HepG2 (cell line): ENCODE results near the gene OR10A6. TPM values are rescaled to one million over a fixed set of nuclear protein-coding genes. Genes with fewer than 3 reads are reported as not detected.

Experiments
- ATAC-seq: fragments of 200-7000 bp; cut with Tn5 transposase; 3 replicates; pipeline ENCODE4 v1.9.1; 2020; ENCODE audit warnings: mild to moderate bottlenecking, moderate library complexity
- BruUV-seq: library from RNA; stranded (reverse); fragments of 400-500 nt; replicated peaks from 2 replicates; lab custom pipeline; 2021; lab: Mats Ljungman, UMichigan
- CTCF ChIA-PET: fragments of 300-600 bp; formaldehyde crosslinking; extraction: SDS; loops from one replicate; lab custom pipeline; 2021; ENCODE audit warnings: low total read pairs, inconsistent platforms, low intra/inter-chr PET ratio; lab: Yijun Ruan, JAX
- POLR2A ChIA-PET: fragments of 350-600 bp; sonication (Branson Sonifier 250); formaldehyde crosslinking; loops from one replicate; lab custom pipeline; 2020; ENCODE audit warnings: antibody characterized with exemption, inconsistent platforms; lab: Yijun Ruan, JAX
- DNase-seq: peaks from one replicate; pipeline ENCODE4 v3.0.0-alpha.2; 2015; ENCODE audit warnings: low spot score
- FAIRE-seq: peaks from 3 replicates; lab custom pipeline; 2011; peaks lifted over from hg19 to GRCh38; lab: Jason Lieb, UNC
- H2AFZ ChIP-seq: one replicate; pipeline ENCODE4 v1.6.1; 2011; ENCODE audit warnings: low read length, inconsistent platforms
- H3K27ac ChIP-seq: fragments of 300-600 bp; 3 replicates; pipeline ENCODE4 v1.8.0; 2011; ENCODE audit warnings: mixed run types, mild to moderate bottlenecking, mixed read lengths, low read length, inconsistent platforms; ENCODE audit not compliant: insufficient read depth; ENCODE audit errors: extremely low read length
- H3K27me3 ChIP-seq, 2 experiments: fragments of 200-600 bp in 1 of 2; 2 replicates in 1 of 2; 3 replicates in 1 of 2; pipeline versions ENCODE4 v1.6.0 to v1.8.0; 2011; ENCODE audit warnings: low read length in 2 of 2, mild to moderate bottlenecking in 2 of 2, moderate library complexity in 2 of 2, inconsistent platforms in 1 of 2; ENCODE audit not compliant: insufficient read depth in 2 of 2, control insufficient read depth in 1 of 2
- H3K36me3 ChIP-seq, 2 experiments: fragments of 200-600 bp in 1 of 2; replicated peaks in 1 of 2; 2 replicates in 1 of 2; 3 replicates in 1 of 2; pipeline versions ENCODE4 v1.5.1 to v1.8.0; 2011; ENCODE audit warnings: low read length in 2 of 2, inconsistent platforms in 1 of 2; ENCODE audit not compliant: insufficient read depth in 2 of 2, control insufficient read depth in 1 of 2
- H3K4me1 ChIP-seq: 2 replicates; pipeline ENCODE4 v1.5.1; 2012; ENCODE audit warnings: low read length, inconsistent platforms; ENCODE audit not compliant: insufficient read depth
- H3K4me2 ChIP-seq: 2 replicates; pipeline ENCODE4 v1.6.0; 2011; ENCODE audit warnings: low read depth, low read length, inconsistent platforms
- H3K4me3 ChIP-seq, 3 experiments: fragments of 200-600 bp in 1 of 3; sonication (generic), shearing (Covaris generic) in 1 of 3; replicated peaks in 1 of 3; 2 replicates each; pipeline ENCODE4 v1.5.1; 2011 to 2016; ENCODE audit warnings: low read length in 3 of 3, inconsistent platforms in 2 of 3, low read depth in 2 of 3, mild to moderate bottlenecking in 2 of 3, control low read depth in 1 of 3, mixed read lengths in 1 of 3; ENCODE audit not compliant: insufficient read depth in 1 of 3
- H3K79me2 ChIP-seq: one replicate; pipeline ENCODE4 v1.6.1; 2011; ENCODE audit warnings: low read length, inconsistent platforms; ENCODE audit not compliant: insufficient read depth
- H3K9ac ChIP-seq: 2 replicates; pipeline ENCODE4 v1.6.0; 2011; ENCODE audit warnings: mild to moderate bottlenecking, low read depth, low read length, inconsistent platforms; ENCODE audit not compliant: insufficient read depth
- H3K9me3 ChIP-seq: 2 replicates; pipeline ENCODE4 v1.5.1; 2012; ENCODE audit warnings: mild to moderate bottlenecking, low read length
- H4K20me1 ChIP-seq: 2 replicates; pipeline ENCODE4 v1.6.0; 2011; ENCODE audit warnings: inconsistent platforms, mild to moderate bottlenecking, low read length, moderate library complexity; ENCODE audit not compliant: insufficient read depth
- CC2D1A ChIP-seq: sonication (generic); formaldehyde crosslinking; IDR thresholded peaks from 2 replicates; pipeline ENCODE4 v1.8.1; 2023; ENCODE audit warnings: mild to moderate bottlenecking, missing genetic modification reagents
- CREB1 ChIP-seq, 2 experiments: fragments of 450-650 bp in 1 of 2; IDR thresholded peaks; 2 replicates each; pipeline ENCODE4 v1.6.1; 2016 to 2017; ENCODE audit warnings: control low read depth in 1 of 2, mild to moderate bottlenecking in 1 of 2, missing compliant biosample characterization in 1 of 2, missing genetic modification characterization in 1 of 2
- ELF4 ChIP-seq: sonication (generic); formaldehyde crosslinking; IDR thresholded peaks from 2 replicates; pipeline ENCODE4 v1.5.0; 2020; ENCODE audit warnings: missing genetic modification reagents, mild to moderate bottlenecking, moderate library complexity, borderline replicate concordance
- HOXD1 ChIP-seq: sonication (generic); formaldehyde crosslinking; IDR thresholded peaks from 2 replicates; pipeline ENCODE4 v1.5.0; 2020; ENCODE audit warnings: missing genetic modification reagents
- IKZF5 ChIP-seq: IDR thresholded peaks from 2 replicates; pipeline ENCODE4 v1.6.1; 2018; ENCODE audit warnings: missing genetic modification reagents, mild to moderate bottlenecking, missing compliant biosample characterization
- KLF15 ChIP-seq: sonication (generic); formaldehyde crosslinking; IDR thresholded peaks from 2 replicates; pipeline ENCODE4 v1.8.1; 2023; ENCODE audit warnings: borderline replicate concordance, mild to moderate bottlenecking, inconsistent platforms, missing genetic modification reagents, mixed read lengths
- MEIS1 ChIP-seq: sonication (generic); formaldehyde crosslinking; IDR thresholded peaks from 2 replicates; pipeline ENCODE4 v1.9.0; 2021; ENCODE audit warnings: mild to moderate bottlenecking, missing genetic modification reagents, moderate library complexity, borderline replicate concordance
- MLX ChIP-seq: IDR thresholded peaks from 2 replicates; pipeline ENCODE4 v1.6.1; 2016
- PAX8 ChIP-seq: sonication (generic); formaldehyde crosslinking; IDR thresholded peaks from 2 replicates; pipeline ENCODE4 v1.8.0; 2022; ENCODE audit warnings: mild to moderate bottlenecking, missing genetic modification reagents, borderline replicate concordance
- POLR2AphosphoS2 ChIP-seq: IDR thresholded peaks from 2 replicates; pipeline ENCODE4 v1.6.1; 2011; ENCODE audit warnings: low read depth, low read length, improper control_type of control experiment
- SMARCC2 ChIP-seq: fragments of 450-650 bp; IDR thresholded peaks from 2 replicates; pipeline ENCODE4 v1.6.1; 2017; ENCODE audit warnings: antibody characterized with exemption, mild to moderate bottlenecking
- TCF12 ChIP-seq, 2 experiments: fragments of 450-650 bp in 1 of 2; sonication (generic) in 1 of 2; formaldehyde crosslinking in 1 of 2; IDR thresholded peaks; 2 replicates each; pipeline versions ENCODE4 v1.6.1 to v1.8.0; 2017 to 2022; ENCODE audit warnings: antibody characterized with exemption in 1 of 2, mild to moderate bottlenecking in 1 of 2, missing genetic modification reagents in 1 of 2, moderate library complexity in 1 of 2
- ZNF18 ChIP-seq: sonication (generic); formaldehyde crosslinking; IDR thresholded peaks from 2 replicates; pipeline ENCODE4 v1.8.0; 2022; ENCODE audit warnings: mild to moderate bottlenecking, missing genetic modification reagents; ENCODE audit not compliant: insufficient replicate concordance
- ZNF468 ChIP-seq: sonication (generic); formaldehyde crosslinking; IDR thresholded peaks from 2 replicates; pipeline ENCODE4 v1.8.0; 2022; ENCODE audit warnings: mild to moderate bottlenecking, moderate library complexity, missing genetic modification reagents
- ZNF572 ChIP-seq: sonication (generic); formaldehyde crosslinking; IDR thresholded peaks from 2 replicates; pipeline ENCODE4 v1.5.1; 2020; ENCODE audit warnings: mild to moderate bottlenecking, missing genetic modification reagents
- ZNF740 ChIP-seq: sonication (generic); formaldehyde crosslinking; IDR thresholded peaks from 2 replicates; pipeline ENCODE4 v1.4.0; 2020; ENCODE audit warnings: missing genetic modification reagents
- ZSCAN31 ChIP-seq: sonication (generic); formaldehyde crosslinking; IDR thresholded peaks from 2 replicates; pipeline ENCODE4 v1.5.0; 2020; ENCODE audit warnings: low read depth, mild to moderate bottlenecking, missing genetic modification reagents
- WGBS: methylation state at CpG from one replicate; pipeline ENCODE4 v1.1.6; 2017; ENCODE audit warnings: low lambda C conversion rate; 5-methylcytosine and 5-hydroxymethylcytosine counted together
- in situ Hi-C: cut with HindIII; loops from 2 replicates; pipeline ENCODE4 v1.10.0; 2017; ENCODE audit warnings: low pct_unique_long_range_greater_than_20kb; ENCODE audit not compliant: extremely low pct_ligation_motif_present
- intact Hi-C: fragments of 100-400 bp; cut with micrococcal nuclease; formaldehyde crosslinking; loops from one replicate; pipeline ENCODE4 v1.10.0; 2022; ENCODE audit not compliant: unreplicated experiment
- polyA plus RNA-seq, 8 experiments: library from polyadenylated mRNA; depleted of rRNA in 3 of 8; stranded (reverse) in 7 of 8; unstranded in 1 of 8; fragments of >200 nt; fragmentation: Illumina TruSeq in 4 of 8; extraction: Trizol in 4 of 8; gene quantifications; 2 replicates each; pipeline versions ENCODE4 v1.2.1 to v1.2.3, GENCODE V29; 2011 to 2016; ENCODE audit warnings: low read depth in 4 of 8, missing spikeins in 1 of 8, mixed read lengths in 1 of 8; ENCODE audit not compliant: insufficient read depth in 1 of 8
- total RNA-seq, 5 experiments: library from RNA; depleted of rRNA; stranded (reverse); fragments of >200 nt; fragmentation: Illumina TruSeq; extraction: Trizol; gene quantifications; 2 replicates each; pipeline ENCODE4 v1.2.3, GENCODE V29; 2016; ENCODE audit warnings: low read depth in 1 of 5

OR10A6 gene
- total and polyA plus RNA-seq, 2 of the 13 experiments (the other 11 are each of a cell fraction or from before 2014, with no cell fraction given), result not detected

- DNase-seq, result no peak
- Histone ChIP-seq H3K9ac (no peak overlapping the region), H3K79me2 (no peaks in the 10 kb centered on the region), H3K4me2 (no peak overlapping the region), H3K4me1 (peaks cover 9% of the 10 kb centered on the region; the same call in 1 of the 2 replicates), H3K4me3 (no peak overlapping the region), H2AFZ (no peak overlapping the region), H3K36me3 (no peaks in the 10 kb centered on the region), H3K27me3 (peaks cover 0 to 4% of the 10 kb centered on the region in 2 experiments; a peak in 1 of 5 replicates), H4K20me1 (no peaks in the 10 kb centered on the region), H3K27ac (no peak overlapping the region), H3K9me3 (no peaks in the 10 kb centered on the region)
- WGBS, result 1% methylated on average over 5 of the region's 6 CpGs
- BruUV-seq, result no TSS peak
- ChIA-PET POLR2A (no interaction called here), CTCF (no interaction called here)
- ATAC-seq, result no peak
- intact Hi-C loops, result loop anchor here (10.0 kb wide), 1 partner anchor 204 kb away; no protein-coding TSS in a partner anchor
- in situ Hi-C loops, result loop anchor here (5.0 kb wide), 1 partner anchor 97 kb away; the partner anchor contains the start of gene EIF3F
- no peak for FAIRE-seq
- no peak for TF ChIP-seq IKZF5
- no peak for TF ChIP-seq MEIS1
- no peak for TF ChIP-seq SMARCC2
- no peak for TF ChIP-seq KLF15 (CRISPR knock-in tag)
- TF ChIP-seq POLR2AphosphoS2, result no peak
- no peak for TF ChIP-seq PAX8 (CRISPR knock-in tag)
- no peak for TF ChIP-seq ZNF18 (CRISPR knock-in tag)
- no peak for TF ChIP-seq CREB1 (IDR thresholded peaks at IDR 0.05)
- TF ChIP-seq CREB1 (CRISPR knock-in tag; IDR thresholded peaks at IDR 0.05), result no peak
- TF ChIP-seq MLX (CRISPR knock-in tag), result no peak
- TF ChIP-seq ELF4 (CRISPR knock-in tag), result no peak
- no peak for TF ChIP-seq CC2D1A (CRISPR knock-in tag)
- TF ChIP-seq ZNF572 (CRISPR knock-in tag), result no peak
- no peak for TF ChIP-seq ZSCAN31 (CRISPR knock-in tag)
- TF ChIP-seq ZNF468 (CRISPR knock-in tag), result no peak
- TF ChIP-seq HOXD1 (CRISPR knock-in tag), result no peak
- TF ChIP-seq TCF12 (IDR thresholded peaks at IDR 0.05), result no peak
- TF ChIP-seq TCF12 (CRISPR knock-in tag; IDR thresholded peaks at IDR 0.05), result no peak
- no peak for TF ChIP-seq ZNF740 (CRISPR knock-in tag)
These were observed 40.5 kb downstream of the OR10A6 start for GRCh38 chr11:7890417-7891172.
